ENCODE results near the gene ZNF577.

ZNF577 gene

DNA sequence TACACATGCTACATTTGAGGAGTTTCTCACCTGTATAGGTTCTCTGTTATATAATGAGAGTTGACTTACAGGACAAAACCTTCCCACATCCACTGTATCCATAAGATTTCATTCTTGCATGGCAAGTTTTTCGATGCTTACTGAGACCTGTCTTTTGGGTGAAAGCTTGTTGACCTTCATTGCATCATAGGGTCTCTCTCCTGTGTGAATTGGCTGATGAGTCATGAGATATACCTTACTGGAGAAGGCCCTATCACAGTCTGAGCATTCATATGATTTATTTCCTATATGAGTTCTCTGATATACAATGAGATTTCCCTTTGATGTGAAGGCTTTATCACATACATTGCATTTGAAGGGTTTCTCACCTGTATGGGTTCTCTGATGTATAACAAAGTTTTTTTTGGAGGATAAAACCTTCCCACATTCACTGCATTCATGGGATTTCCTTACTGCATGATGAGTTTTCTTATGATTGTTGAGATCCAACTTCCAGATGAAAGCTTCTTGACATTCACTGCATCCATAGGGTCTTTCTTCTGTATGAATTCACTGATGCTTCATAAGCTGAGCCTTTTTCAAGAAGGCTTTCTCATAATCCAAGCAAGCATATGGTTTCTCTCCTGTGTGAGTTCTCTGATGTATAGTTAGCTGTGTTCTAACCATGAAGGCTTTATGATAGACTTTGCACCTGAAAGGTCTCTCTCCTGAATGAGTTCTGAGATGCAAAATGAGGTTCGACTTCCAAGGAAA lies 25.7 kb downstream of the ZNF577 start:
- TF ChIP-seq, protein P1, sequence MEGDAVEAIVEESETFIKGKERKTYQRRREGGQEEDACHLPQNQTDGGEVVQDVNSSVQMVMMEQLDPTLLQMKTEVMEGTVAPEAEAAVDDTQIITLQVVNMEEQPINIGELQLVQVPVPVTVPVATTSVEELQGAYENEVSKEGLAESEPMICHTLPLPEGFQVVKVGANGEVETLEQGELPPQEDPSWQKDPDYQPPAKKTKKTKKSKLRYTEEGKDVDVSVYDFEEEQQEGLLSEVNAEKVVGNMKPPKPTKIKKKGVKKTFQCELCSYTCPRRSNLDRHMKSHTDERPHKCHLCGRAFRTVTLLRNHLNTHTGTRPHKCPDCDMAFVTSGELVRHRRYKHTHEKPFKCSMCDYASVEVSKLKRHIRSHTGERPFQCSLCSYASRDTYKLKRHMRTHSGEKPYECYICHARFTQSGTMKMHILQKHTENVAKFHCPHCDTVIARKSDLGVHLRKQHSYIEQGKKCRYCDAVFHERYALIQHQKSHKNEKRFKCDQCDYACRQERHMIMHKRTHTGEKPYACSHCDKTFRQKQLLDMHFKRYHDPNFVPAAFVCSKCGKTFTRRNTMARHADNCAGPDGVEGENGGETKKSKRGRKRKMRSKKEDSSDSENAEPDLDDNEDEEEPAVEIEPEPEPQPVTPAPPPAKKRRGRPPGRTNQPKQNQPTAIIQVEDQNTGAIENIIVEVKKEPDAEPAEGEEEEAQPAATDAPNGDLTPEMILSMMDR (IDR thresholded peaks at IDR 0.05; ENCODE audit: control insufficient read depth, insufficient read depth, low read depth, low read length, missing control alignments): no peak
- no peak overlapping the region for H3K4me3 ChIP-seq (ENCODE audit: control insufficient read depth, low read depth, low read length)
- DNase-seq (ENCODE audit: low read depth): no peak

DNA sequence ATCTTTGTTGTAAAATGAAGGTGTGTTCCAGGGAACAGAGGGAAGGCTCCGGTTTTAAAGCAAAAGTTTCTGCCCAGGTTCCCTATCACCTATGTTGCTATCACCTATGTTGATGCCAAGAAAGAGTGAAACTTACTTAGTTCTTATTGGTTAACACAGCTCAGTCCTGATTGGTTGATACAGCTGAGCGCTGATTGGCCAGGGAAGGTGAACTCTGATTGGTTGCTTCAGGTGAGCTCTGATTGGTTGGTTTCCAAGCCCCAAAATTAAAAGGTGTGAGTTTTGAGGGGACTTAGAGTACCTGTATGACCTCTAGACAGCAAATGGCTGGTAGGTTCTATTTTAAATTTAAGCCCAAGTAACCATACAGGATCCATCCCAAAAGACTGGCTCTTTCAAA lies 50.6 kb downstream of the ZNF577 start:
- TF ChIP-seq, protein P1 (IDR thresholded peaks at IDR 0.05; ENCODE audit: control insufficient read depth, insufficient read depth, low read depth, low read length, missing control alignments): no peak
- no peak overlapping the region for H3K4me3 ChIP-seq (ENCODE audit: control insufficient read depth, low read depth, low read length)
- no peak for DNase-seq (ENCODE audit: low read depth)

DNA sequence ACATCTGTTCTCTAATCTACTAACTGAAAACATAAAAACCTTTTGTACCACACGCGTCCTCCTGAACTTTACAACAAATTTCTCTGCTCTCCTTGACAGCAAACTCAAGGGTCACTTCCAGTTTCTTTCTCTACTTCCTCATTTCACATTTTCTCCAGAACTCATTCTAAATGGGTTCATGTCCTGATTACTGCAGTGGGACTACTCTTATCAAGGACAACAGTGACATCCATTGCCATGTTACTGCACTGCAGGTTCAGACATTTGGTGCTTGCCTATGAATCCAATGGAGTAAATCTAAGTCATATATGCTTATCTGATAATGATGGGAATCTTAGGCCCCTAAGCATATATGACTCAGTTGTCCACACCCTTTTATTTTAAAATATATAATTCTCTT lies 57.5 kb downstream of the ZNF577 start:
- no peak overlapping the region for H3K4me3 ChIP-seq (ENCODE audit: control insufficient read depth, low read depth, low read length)
- DNase-seq (ENCODE audit: low read depth): no peak
- TF ChIP-seq, protein P1 (IDR thresholded peaks at IDR 0.05; ENCODE audit: control insufficient read depth, insufficient read depth, low read depth, low read length, missing control alignments): no peak

DNA sequence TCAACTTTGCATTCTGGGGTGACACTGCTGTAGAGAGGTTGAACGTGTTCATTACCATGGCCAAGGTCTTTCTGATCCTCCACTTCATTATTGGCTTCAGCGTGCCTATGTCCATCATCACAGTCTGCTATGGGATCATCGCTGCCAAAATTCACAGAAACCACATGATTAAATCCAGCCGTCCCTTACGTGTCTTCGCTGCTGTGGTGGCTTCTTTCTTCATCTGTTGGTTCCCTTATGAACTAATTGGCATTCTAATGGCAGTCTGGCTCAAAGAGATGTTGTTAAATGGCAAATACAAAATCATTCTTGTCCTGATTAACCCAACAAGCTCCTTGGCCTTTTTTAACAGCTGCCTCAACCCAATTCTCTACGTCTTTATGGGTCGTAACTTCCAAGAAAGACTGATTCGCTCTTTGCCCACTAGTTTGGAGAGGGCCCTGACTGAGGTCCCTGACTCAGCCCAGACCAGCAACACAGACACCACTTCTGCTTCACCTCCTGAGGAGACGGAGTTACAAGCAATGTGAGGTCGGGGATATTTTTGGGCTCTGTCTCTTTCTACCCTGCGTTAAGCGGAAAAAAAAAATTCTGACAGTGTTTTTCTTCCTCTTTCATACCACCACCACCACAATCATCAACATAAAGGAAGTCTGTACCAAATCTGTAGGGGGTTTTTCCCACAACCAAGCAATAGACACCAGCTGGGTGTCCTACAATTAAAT lies 63.3 kb downstream of the ZNF577 start:
- no peak overlapping the region for H3K4me3 ChIP-seq (ENCODE audit: control insufficient read depth, low read depth, low read length)
- no peak for DNase-seq (ENCODE audit: low read depth)
- TF ChIP-seq, protein P1 (IDR thresholded peaks at IDR 0.05; ENCODE audit: control insufficient read depth, insufficient read depth, low read depth, low read length, missing control alignments): no peak

DNA sequence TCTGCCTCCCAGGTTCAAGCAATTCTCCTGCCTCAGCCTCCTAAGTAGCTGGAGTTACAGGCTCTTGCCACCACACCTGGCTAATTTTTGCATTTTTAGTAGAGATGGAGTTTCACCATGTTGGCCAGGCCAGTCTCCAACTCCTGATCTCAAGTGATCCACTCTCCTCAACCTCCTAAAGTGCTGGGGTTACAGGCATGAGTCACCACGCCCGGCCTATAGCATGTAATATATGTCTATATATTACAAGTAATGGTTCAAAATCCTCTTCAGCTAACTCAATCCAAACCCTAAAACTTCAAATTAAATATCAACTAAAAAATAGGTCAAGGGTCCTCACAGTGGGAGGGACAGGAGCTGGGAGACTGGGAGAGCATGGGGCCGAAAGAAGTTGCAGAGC lies 64.8 kb downstream of the ZNF577 start:
- TF ChIP-seq, protein P1 (IDR thresholded peaks at IDR 0.05; ENCODE audit: control insufficient read depth, insufficient read depth, low read depth, low read length, missing control alignments): no peak

DNA sequence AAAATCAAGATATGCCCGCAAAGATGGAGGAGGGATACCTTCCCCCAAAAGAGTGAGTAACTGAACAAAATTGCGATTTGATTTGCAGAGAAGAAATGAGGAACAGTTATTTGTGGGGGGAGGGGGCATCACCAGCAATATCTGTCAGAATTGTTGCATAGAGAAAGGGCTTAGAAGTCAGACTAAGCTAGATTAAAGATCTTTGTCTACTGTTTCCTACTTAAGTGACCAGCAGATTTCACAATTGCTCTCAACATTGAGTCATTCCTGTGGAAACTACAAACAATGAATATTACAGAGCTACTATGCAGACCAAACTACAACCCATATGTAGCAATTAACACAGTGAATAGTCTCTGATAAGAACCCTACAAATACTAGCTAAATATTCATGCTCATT lies 65.4 kb downstream of the ZNF577 start:
- peak; percentile 43 for DNase-seq (ENCODE audit: low read depth)
- no peak overlapping the region for H3K4me3 ChIP-seq (ENCODE audit: control insufficient read depth, low read depth, low read length)
- TF ChIP-seq, protein P1 (IDR thresholded peaks at IDR 0.05; ENCODE audit: control insufficient read depth, insufficient read depth, low read depth, low read length, missing control alignments): no peak

More for the DNA sequence above, 64.8 kb downstream of the ZNF577 start:
- DNase-seq (ENCODE audit: low read depth): no peak
- no peak overlapping the region for H3K4me3 ChIP-seq (ENCODE audit: control insufficient read depth, low read depth, low read length)

Measured in AG09309 (cell line).